Measurements from ENCODE around the gene RNF167.

DNA sequence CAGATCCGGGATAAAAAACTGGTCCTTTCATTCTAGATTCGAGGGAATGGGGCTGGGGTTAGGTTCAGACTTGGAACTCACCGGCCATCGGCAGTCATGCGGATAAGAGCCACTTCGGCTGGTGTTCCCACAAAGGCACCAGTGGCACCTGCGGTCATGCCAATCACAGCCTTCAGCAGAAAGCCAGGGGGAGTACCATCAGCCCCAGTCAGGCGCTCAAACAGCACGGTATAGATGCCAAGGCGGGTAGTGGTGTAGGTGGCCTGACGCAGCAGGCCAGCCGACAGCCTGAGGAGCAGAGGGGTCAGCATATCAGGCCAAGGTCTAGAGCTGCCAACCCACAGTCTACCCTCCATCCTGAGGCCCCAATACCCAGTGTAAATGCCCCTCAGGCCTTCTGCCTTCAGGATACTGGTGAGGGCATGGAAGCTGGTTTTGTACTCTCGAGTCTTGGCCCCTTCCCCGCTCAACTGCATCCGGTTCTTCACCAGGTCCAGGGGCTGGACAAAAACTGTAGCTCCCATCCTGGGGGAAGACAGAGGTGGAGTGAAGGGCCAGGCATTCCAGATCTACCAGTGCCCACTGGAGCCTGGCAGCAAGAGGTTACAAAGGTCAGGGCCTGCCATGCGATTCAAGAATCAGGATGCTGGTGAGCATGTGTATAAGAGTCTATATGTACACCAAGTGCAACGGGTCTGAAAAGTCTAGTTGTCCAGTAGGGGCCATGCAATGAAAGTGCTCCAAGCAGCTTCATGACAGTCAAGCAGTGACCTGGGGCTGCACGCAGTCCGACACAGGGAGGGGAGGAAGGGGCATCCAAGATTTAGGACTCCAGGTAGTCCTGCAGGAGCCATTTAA is 1.2 kb upstream of the RNF167 start:
- TF ChIP-seq POLR2A (IDR thresholded peaks at IDR 0.05) = no peak
- TF ChIP-seq CTCF (IDR thresholded peaks at IDR 0.05) = no peak
